Ascending aorta (tissue), 2 donors: ENCODE data around the gene SIRT6. TPM values are rescaled to one million over a fixed set of nuclear protein-coding genes. Genes with fewer than 3 reads are reported as not detected.

Experiments used
- DNase-seq, 2 donors: peaks; one replicate each; pipeline ENCODE4 v3.0.0-alpha.2; 2019; ENCODE audit warnings: low spot score in 2 of 2
- H3K27ac ChIP-seq, 2 donors: fragments of 200-600 bp; sonication (generic); one replicate each; pipeline ENCODE4 v1.5.1; 2016 to 2017; ENCODE audit warnings: mild to moderate bottlenecking in 1 of 2
- H3K27me3 ChIP-seq: fragments of 200-600 bp; sonication (generic); one replicate; pipeline ENCODE4 v1.5.1; 2017
- H3K36me3 ChIP-seq, 2 donors: fragments of 200-600 bp; sonication (generic); one replicate each; pipeline ENCODE4 v1.5.1; 2016
- H3K4me1 ChIP-seq, 2 donors: fragments of 200-600 bp; sonication (generic); one replicate each; pipeline ENCODE4 v1.5.1; 2016 to 2017; ENCODE audit warnings: mild to moderate bottlenecking in 1 of 2
- H3K4me3 ChIP-seq, 2 donors: fragments of 200-600 bp; sonication (generic); one replicate each; pipeline ENCODE4 v1.5.1; 2016 to 2017; ENCODE audit warnings: mild to moderate bottlenecking in 1 of 2
- H3K9me3 ChIP-seq, 2 donors: fragments of 200-600 bp; sonication (generic); one replicate each; pipeline ENCODE4 v1.5.1; 2016
- CTCF ChIP-seq, 3 experiments: fragments of 200-600 bp in 2 of 3; fragments of 450-650 bp in 1 of 3; sonication (generic) in 2 of 3; IDR thresholded peaks; one replicate each; pipeline ENCODE4 v1.5.1; 2016 to 2019; ENCODE audit warnings: antibody characterized with exemption in 3 of 3, mild to moderate bottlenecking in 1 of 3, moderate library complexity in 1 of 3
- intact Hi-C: fragments of 100-400 bp; cut with DNase I; formaldehyde crosslinking; loops from one replicate; pipeline ENCODE4 v1.15.1; 2023
- total RNA-seq: library from RNA; depleted of rRNA; stranded (reverse); fragments of >200 nt; gene quantifications from one replicate; pipeline ENCODE4 v1.1.0, GENCODE V29; 2016

The SIRT6 gene
- total RNA-seq, 1 donor from 2014 or later: 5.9 TPM

GRCh38 chr19:4174895-4175668 is 7.3 kb downstream of the SIRT6 start:
- DNase-seq: no peak
- no peaks in the 10 kb centered on the region for H3K27me3 ChIP-seq
- no peak overlapping the region for H3K4me3 ChIP-seq
- no peaks in the 10 kb centered on the region for H3K9me3 ChIP-seq
- H3K4me1 ChIP-seq: no peaks in the 10 kb centered on the region
- no peak for TF ChIP-seq CTCF (IDR thresholded peaks at IDR 0.05)
- H3K36me3 ChIP-seq: peaks cover 27 to 50% of the 10 kb centered on the region in 2 donors
- intact Hi-C loops: no loop called here
- no peak overlapping the region for H3K27ac ChIP-seq

GRCh38 chr19:4174213-4174894 is 8.0 kb downstream of the SIRT6 start:
- no peak overlapping the region for H3K27ac ChIP-seq
- TF ChIP-seq CTCF (IDR thresholded peaks at IDR 0.05): no peak
- no peaks in the 10 kb centered on the region for H3K27me3 ChIP-seq
- peaks cover 27 to 45% of the 10 kb centered on the region in 2 donors for H3K36me3 ChIP-seq
- no peak overlapping the region for H3K4me3 ChIP-seq
- no peaks in the 10 kb centered on the region for H3K9me3 ChIP-seq
- H3K4me1 ChIP-seq: no peaks in the 10 kb centered on the region
- intact Hi-C loops: no loop called here
- DNase-seq: no peak

GRCh38 chr19:4173479-4174212 is 8.7 kb downstream of the SIRT6 start:
- Histone ChIP-seq H3K36me3 (peaks cover 27 to 38% of the 10 kb centered on the region in 2 donors), H3K4me3 (no peak overlapping the region), H3K9me3 (no peaks in the 10 kb centered on the region), H3K27ac (no peak overlapping the region), H3K27me3 (no peaks in the 10 kb centered on the region), H3K4me1 (no peaks in the 10 kb centered on the region)
- no peak for TF ChIP-seq CTCF (IDR thresholded peaks at IDR 0.05)
- intact Hi-C loops: no loop called here
- no peak for DNase-seq

GRCh38 chr19:4172861-4173473 is 9.4 kb downstream of the SIRT6 start:
- TF ChIP-seq CTCF (IDR thresholded peaks at IDR 0.05): no peak
- no peaks in the 10 kb centered on the region for H3K4me1 ChIP-seq
- no peaks in the 10 kb centered on the region for H3K27me3 ChIP-seq
- H3K9me3 ChIP-seq: no peaks in the 10 kb centered on the region
- H3K36me3 ChIP-seq: peaks cover 22 to 31% of the 10 kb centered on the region in 2 donors
- no peak overlapping the region for H3K27ac ChIP-seq
- H3K4me3 ChIP-seq: no peak overlapping the region
- intact Hi-C loops: no loop called here
- no peak for DNase-seq

GRCh38 chr19:4171676-4172075 is 10.7 kb downstream of the SIRT6 start:
- no peaks in the 10 kb centered on the region for H3K27me3 ChIP-seq
- peaks cover 15 to 19% of the 10 kb centered on the region in 2 donors for H3K36me3 ChIP-seq
- no peak for TF ChIP-seq CTCF (IDR thresholded peaks at IDR 0.05)
- no peaks in the 10 kb centered on the region for H3K4me1 ChIP-seq
- intact Hi-C loops: no loop called here
- no peak overlapping the region for H3K4me3 ChIP-seq
- no peaks in the 10 kb centered on the region for H3K9me3 ChIP-seq
- no peak for DNase-seq
- no peak overlapping the region for H3K27ac ChIP-seq
